Endothelial cell of umbilical vein (primary cell): ENCODE measurements around the gene NECTIN2. TPM values are rescaled to one million over a fixed set of nuclear protein-coding genes. Genes with fewer than 3 reads are reported as not detected.

Source experiments
- BruUV-seq: library from RNA; stranded (reverse); fragments of 400-500 nt; replicated peaks from 2 replicates; lab custom pipeline; 2021; lab: Mats Ljungman, UMichigan
- CTCF ChIA-PET: fragments of 300-600, 350-600 bp; sonication (Branson Sonifier 250); formaldehyde crosslinking; loops from one replicate; lab custom pipeline; 2021; ENCODE audit warnings: antibody characterized with exemption, inconsistent platforms; lab: Charles Lee
- POLR2A ChIA-PET: fragments of 300-600, 350-600 bp; sonication (Branson Sonifier 250); formaldehyde crosslinking; loops from one replicate; lab custom pipeline; 2021; ENCODE audit warnings: antibody characterized with exemption, inconsistent platforms; lab: Charles Lee
- DNase-seq: peaks from one replicate; pipeline ENCODE4 v3.0.0-alpha.2; 2011; ENCODE audit warnings: low read depth, low spot score
- FAIRE-seq: peaks from 2 replicates; lab custom pipeline; 2011; peaks lifted over from hg19 to GRCh38; lab: Jason Lieb, UNC
- H2AFZ ChIP-seq: 2 replicates; pipeline ENCODE4 v1.6.0; 2012; ENCODE audit warnings: low read depth, low read length, control low read depth, inconsistent platforms
- H3K27ac ChIP-seq: 2 replicates; pipeline ENCODE4 v1.5.1; 2011; ENCODE audit warnings: low read depth, mild to moderate bottlenecking, control low read depth, low read length, moderate library complexity; ENCODE audit not compliant: insufficient read depth
- H3K27me3 ChIP-seq, 2 experiments: 2 replicates each; pipeline versions ENCODE4 v1.6.0 to v1.6.1; 2011; ENCODE audit warnings: low read length in 2 of 2, mixed read lengths in 1 of 2; ENCODE audit not compliant: control insufficient read depth in 2 of 2, insufficient read depth in 2 of 2
- H3K36me3 ChIP-seq, 2 experiments: 2 replicates in 1 of 2; 3 replicates in 1 of 2; pipeline ENCODE4 v1.5.1; 2011; ENCODE audit warnings: low read length in 2 of 2, mild to moderate bottlenecking in 1 of 2, moderate library complexity in 1 of 2; ENCODE audit not compliant: control insufficient read depth in 2 of 2, insufficient read depth in 2 of 2; ENCODE audit errors: extremely low read depth in 1 of 2
- H3K4me1 ChIP-seq: 3 replicates; pipeline ENCODE4 v1.5.1; 2011; ENCODE audit warnings: mild to moderate bottlenecking, low read length; ENCODE audit not compliant: control insufficient read depth, insufficient read depth; ENCODE audit errors: extremely low read depth
- H3K4me2 ChIP-seq: 2 replicates; pipeline ENCODE4 v1.6.1; 2011; ENCODE audit warnings: low read length, control low read depth, mixed read lengths; ENCODE audit not compliant: insufficient read depth
- H3K4me3 ChIP-seq, 3 experiments: fragments of 200-600 bp in 1 of 3; sonication (generic), shearing (Covaris generic) in 1 of 3; replicated peaks in 1 of 3; 2 replicates each; pipeline ENCODE4 v1.5.1; 2011 to 2016; ENCODE audit warnings: control low read depth in 3 of 3, low read length in 3 of 3, mild to moderate bottlenecking in 2 of 3, inconsistent platforms in 1 of 3, low read depth in 1 of 3, moderate library complexity in 1 of 3; ENCODE audit not compliant: insufficient read depth in 1 of 3
- H3K79me2 ChIP-seq: 2 replicates; pipeline ENCODE4 v1.6.0; 2012; ENCODE audit warnings: low read length, inconsistent platforms; ENCODE audit not compliant: control insufficient read depth, insufficient read depth
- H3K9ac ChIP-seq: replicated peaks from 2 replicates; pipeline ENCODE3; 2011; ENCODE audit warnings: low read length, control low read depth; ENCODE audit not compliant: insufficient read depth; ENCODE audit errors: extremely low read depth
- H3K9me1 ChIP-seq: replicated peaks from 3 replicates; pipeline ENCODE4 v1.6.0; 2011; ENCODE audit warnings: mild to moderate bottlenecking, low read length; ENCODE audit not compliant: control insufficient read depth, insufficient read depth; ENCODE audit errors: extremely low read depth
- H3K9me3 ChIP-seq: replicated peaks from 2 replicates; pipeline ENCODE4 v1.5.1; 2012; ENCODE audit warnings: low read length, inconsistent platforms; ENCODE audit not compliant: control insufficient read depth, insufficient read depth
- H4K20me1 ChIP-seq: replicated peaks from 2 replicates; pipeline ENCODE3; 2011; ENCODE audit warnings: mild to moderate bottlenecking, low read length; ENCODE audit not compliant: control insufficient read depth, insufficient read depth; ENCODE audit errors: extremely low read depth
- EZH2 ChIP-seq: IDR thresholded peaks from 2 replicates; pipeline ENCODE4 v1.6.1; 2012; ENCODE audit warnings: borderline replicate concordance, low read depth, mild to moderate bottlenecking, moderate library complexity, low read length, inconsistent platforms; ENCODE audit not compliant: severe bottlenecking
- FOS ChIP-seq: IDR thresholded peaks from 2 replicates; pipeline ENCODE4 v1.6.1; 2011; ENCODE audit warnings: mild to moderate bottlenecking, low read length, moderate library complexity, borderline replicate concordance; ENCODE audit not compliant: insufficient read depth
- GATA2 ChIP-seq: IDR thresholded peaks from 2 replicates; pipeline ENCODE4 v1.7.0; 2011; ENCODE audit warnings: low read depth, mild to moderate bottlenecking, moderate library complexity, mixed read lengths, low read length; ENCODE audit not compliant: insufficient read length, insufficient read depth
- JUN ChIP-seq: IDR thresholded peaks from 2 replicates; pipeline ENCODE4 v1.6.1; 2011; ENCODE audit warnings: borderline replicate concordance, low read depth; ENCODE audit not compliant: insufficient read length, insufficient read depth
- MYC ChIP-seq: IDR thresholded peaks from one replicate; pipeline ENCODE4 v1.6.1; 2011; ENCODE audit warnings: mild to moderate bottlenecking, low read depth, low read length
- POLR2A ChIP-seq: IDR thresholded peaks from 2 replicates; pipeline ENCODE4 v1.6.1; 2012; ENCODE audit warnings: low read depth, mild to moderate bottlenecking, control low read depth, low read length
- POLR2AphosphoS5 ChIP-seq: IDR thresholded peaks from 2 replicates; pipeline ENCODE4 v1.6.1; 2012; ENCODE audit warnings: low read depth, mild to moderate bottlenecking, control low read depth, low read length, moderate library complexity; ENCODE audit not compliant: insufficient read depth
- dilution Hi-C: fragments of 300-500 bp; cut with MboI; formaldehyde crosslinking; loops from one replicate; pipeline ENCODE4 v1.15.0; 2019; ENCODE audit warnings: low sequenced_read_pairs; ENCODE audit not compliant: extremely low pct_ligation_motif_present
- intact Hi-C: fragments of 100-400 bp; cut with micrococcal nuclease; formaldehyde crosslinking; loops from one replicate; pipeline ENCODE4 v1.10.0; 2022
- polyA plus RNA-seq, 4 experiments: library from polyadenylated mRNA; depleted of rRNA in 3 of 4; stranded (reverse) in 3 of 4; unstranded in 1 of 4; fragments of >200 nt; gene quantifications; 2 replicates each; pipeline versions ENCODE4 v1.2.1 to v1.2.3, GENCODE V29; 2011 to 2012; ENCODE audit warnings: missing spikeins in 1 of 4
- total RNA-seq: library from RNA; stranded (reverse); gene quantifications from 2 replicates; pipeline ENCODE4 v1.2.3, GENCODE V29; 2021
- TF ChIP-seq, protein P1 (sequence below): IDR thresholded peaks from 2 replicates; pipeline ENCODE4 v1.6.1; 2011; ENCODE audit not compliant: insufficient read depth, insufficient read length

Gene NECTIN2
- total and polyA plus RNA-seq, 2 donors (not counting 3 experiments of a cell fraction or from before 2014, with no cell fraction given): 211 to 238 TPM

DNA sequence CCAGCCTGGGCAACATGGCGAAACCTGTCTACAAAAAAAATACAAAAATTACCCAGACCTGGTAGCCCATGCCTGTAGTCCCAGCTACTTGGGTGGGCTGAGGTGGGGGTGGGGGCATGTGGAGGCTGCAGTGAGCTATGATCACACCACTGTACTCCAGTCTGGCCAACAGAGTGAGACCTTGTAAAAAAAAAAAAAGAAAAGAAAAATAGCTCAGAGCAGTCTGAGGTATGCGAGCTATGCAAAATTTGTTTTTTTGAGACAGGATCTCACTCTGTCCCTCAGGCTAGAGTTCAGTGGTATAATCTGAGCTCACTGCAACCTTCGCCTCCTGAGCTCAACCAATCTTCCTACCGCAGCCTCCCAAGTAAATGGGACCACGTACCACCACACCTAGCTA lies 37.8 kb downstream of the NECTIN2 start:
- Histone ChIP-seq H3K27me3 (no peaks in the 10 kb centered on the region), H3K4me2 (no peak overlapping the region), H2AFZ (no peak overlapping the region), H3K27ac (no peak overlapping the region), H3K9ac (no peak overlapping the region), H3K4me1 (peaks cover 9% of the 10 kb centered on the region), H3K9me1 (no peaks in the 10 kb centered on the region), H4K20me1 (no peaks in the 10 kb centered on the region), H3K36me3 (peaks cover 2 to 30% of the 10 kb centered on the region in 2 experiments), H3K4me3 (no peak overlapping the region), H3K9me3 (no peaks in the 10 kb centered on the region), H3K79me2 (no peaks in the 10 kb centered on the region)
- intact Hi-C loops (no loop called here), dilution Hi-C loops (no loop called here)
- ChIA-PET CTCF (interaction anchor here (1.0 to 1.9 kb wide), 4 partner anchors 13 to 313 kb away, joined by 3 to 5 read pairs (median 4); no protein-coding TSS in a partner anchor), POLR2A (no interaction called here)
- DNase-seq: no peak
- TF ChIP-seq EZH2: no peak
- no peak for TF ChIP-seq POLR2A
- FAIRE-seq: no peak
- no TSS peak for BruUV-seq

DNA sequence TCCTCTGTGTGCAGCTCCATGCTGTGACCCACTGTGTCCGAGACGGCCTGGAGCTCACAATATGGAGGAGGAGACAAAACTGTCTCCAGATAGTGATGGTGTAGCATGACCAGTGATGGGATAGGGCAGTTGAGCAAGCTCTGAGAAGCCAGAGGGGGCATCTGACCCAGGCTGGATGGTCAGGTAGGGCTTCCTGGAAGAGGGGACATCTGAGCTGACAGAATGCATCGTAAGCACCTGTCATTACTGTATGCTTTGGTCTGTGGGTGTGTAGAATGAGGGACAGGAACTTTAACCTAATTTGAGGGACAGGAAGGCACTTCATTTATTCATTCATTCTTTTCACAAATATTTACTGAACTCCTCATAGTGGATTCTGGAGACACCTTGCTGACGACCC lies 38.5 kb downstream of the NECTIN2 start:
- POLR2A ChIA-PET: no interaction called here
- no peaks in the 10 kb centered on the region for H3K9me3 ChIP-seq
- FAIRE-seq (no peak), DNase-seq (no peak)
- peaks cover 7% of the 10 kb centered on the region for H3K4me1 ChIP-seq
- CTCF ChIA-PET: interaction anchor here (1.0 to 1.1 kb wide), 3 partner anchors 13 to 314 kb away, joined by 3 to 4 read pairs (median 3); no protein-coding TSS in a partner anchor
- no peak overlapping the region for H3K4me3 ChIP-seq
- no peaks in the 10 kb centered on the region for H4K20me1 ChIP-seq
- dilution Hi-C loops (no loop called here), intact Hi-C loops (no loop called here)
- H3K9ac ChIP-seq: no peak overlapping the region
- H3K36me3 ChIP-seq: peaks cover 2 to 28% of the 10 kb centered on the region in 2 experiments
- H3K79me2 ChIP-seq: no peaks in the 10 kb centered on the region
- no peak overlapping the region for H2AFZ ChIP-seq
- no peaks in the 10 kb centered on the region for H3K9me1 ChIP-seq
- H3K27me3 ChIP-seq: no peaks in the 10 kb centered on the region
- no peak for TF ChIP-seq JUN
- TF ChIP-seq GATA2: no peak
- TF ChIP-seq, protein P1, sequence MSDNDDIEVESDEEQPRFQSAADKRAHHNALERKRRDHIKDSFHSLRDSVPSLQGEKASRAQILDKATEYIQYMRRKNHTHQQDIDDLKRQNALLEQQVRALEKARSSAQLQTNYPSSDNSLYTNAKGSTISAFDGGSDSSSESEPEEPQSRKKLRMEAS: no peak
- no peak for TF ChIP-seq POLR2AphosphoS5
- no peak for TF ChIP-seq POLR2A
- no peak for TF ChIP-seq MYC
- no peak for TF ChIP-seq FOS
- no peak for TF ChIP-seq EZH2
- BruUV-seq: no TSS peak
- H3K4me2 ChIP-seq: no peak overlapping the region
- H3K27ac ChIP-seq: no peak overlapping the region
